Keratinocyte (primary cell): ENCODE measurements around the gene SOWAHA.

Experiments used
- CTCF ChIP-seq, 3 experiments: IDR thresholded peaks in 1 of 3; conservative IDR thresholded peaks in 1 of 3; optimal IDR thresholded peaks in 1 of 3; 2 replicates in 2 of 3; 3 replicates in 1 of 3; pipeline versions ENCODE3 to v1.5.1; 2011; ENCODE audit warnings: low read length in 3 of 3, mild to moderate bottlenecking in 3 of 3, moderate library complexity in 2 of 3, control low read depth in 1 of 3, inconsistent platforms in 1 of 3; ENCODE audit not compliant: insufficient read depth in 2 of 3; ENCODE audit errors: extremely low read depth in 1 of 3
- EZH2 ChIP-seq: IDR thresholded peaks from one replicate; pipeline ENCODE4 v1.6.1; 2012; ENCODE audit warnings: inconsistent platforms, mild to moderate bottlenecking, low read length, moderate library complexity

- TF ChIP-seq CTCF (optimal IDR thresholded peaks at IDR 0.05 in 1 of 3, IDR thresholded peaks at IDR 0.05 in 1 of 3, conservative IDR thresholded peaks at IDR 0.05 in 1 of 3; ENCODE audit: extremely low read depth in 1 of 3, insufficient read depth in 2 of 3, low read length in 3 of 3), result no peak
- no peak for TF ChIP-seq EZH2
Observed at GRCh38 chr5:132775476-132775961, 37.6 kb upstream of the SOWAHA start.
